Kasumi-1 (cell line): ENCODE results near the gene SRCIN1.

Experiments
- DNase-seq, 2 experiments: peaks; one replicate each; lab custom pipeline; 2025; lab: John Stamatoyannopoulos, UW

SRCIN1 gene

GRCh38 chr17:38563362-38564253 lies 42.1 kb downstream of the SRCIN1 start:
- no peak for DNase-seq

GRCh38 chr17:38562903-38563302 lies 42.8 kb downstream of the SRCIN1 start:
- DNase-seq = no peak

GRCh38 chr17:38562215-38562569 lies 43.6 kb downstream of the SRCIN1 start:
- DNase-seq = no peak

GRCh38 chr17:38561416-38562214 lies 44.1 kb downstream of the SRCIN1 start:
- no peak for DNase-seq

GRCh38 chr17:38560503-38561318 lies 45.0 kb downstream of the SRCIN1 start:
- DNase-seq = peak; percentile 11 to 17

GRCh38 chr17:38559880-38560230 lies 45.9 kb downstream of the SRCIN1 start:
- no peak for DNase-seq

GRCh38 chr17:38559051-38559879 lies 46.5 kb downstream of the SRCIN1 start:
- DNase-seq = peak; percentile 51 to 65

- no peak for DNase-seq
Measured at GRCh38 chr17:38558728-38559050, 47.1 kb downstream of the SRCIN1 start.

GRCh38 chr17:38557836-38558727 lies 47.7 kb downstream of the SRCIN1 start:
- DNase-seq = peak; percentile 86 to 92

GRCh38 chr17:38557396-38557795 lies 48.4 kb downstream of the SRCIN1 start:
- DNase-seq = no peak

- DNase-seq = peak; percentile 74 to 79
Measured at GRCh38 chr17:38556239-38556638, 49.5 kb downstream of the SRCIN1 start.

GRCh38 chr17:38554430-38555350 lies 51.1 kb downstream of the SRCIN1 start:
- DNase-seq = peak; percentile 36 to 39

GRCh38 chr17:38552343-38552742 lies 53.4 kb downstream of the SRCIN1 start:
- DNase-seq = no peak

GRCh38 chr17:38551121-38551520 lies 54.6 kb downstream of the SRCIN1 start:
- DNase-seq = no peak

GRCh38 chr17:38550661-38551060 lies 55.1 kb downstream of the SRCIN1 start:
- DNase-seq = no peak

- no peak for DNase-seq
Measured at GRCh38 chr17:38549285-38549684, 56.5 kb downstream of the SRCIN1 start.

GRCh38 chr17:38547444-38547843 lies 58.3 kb downstream of the SRCIN1 start:
- DNase-seq = peak in 1 of 2 experiments; percentile 10

GRCh38 chr17:38546396-38546795 lies 59.4 kb downstream of the SRCIN1 start:
- DNase-seq = no peak

GRCh38 chr17:38545531-38546225 lies 60.1 kb downstream of the SRCIN1 start:
- no peak for DNase-seq
